Skeletal muscle cell (primary cell): ENCODE results near the gene AKIRIN2.

Source experiments
- DNase-seq: peaks from one replicate; pipeline ENCODE4 v3.0.0-alpha.2; 2010; ENCODE audit warnings: low read depth
- H3K4me3 ChIP-seq: 2 replicates; pipeline ENCODE4 v1.5.1; 2011; ENCODE audit warnings: low read depth, mild to moderate bottlenecking, control low read depth, low read length, moderate library complexity

AKIRIN2 gene

GRCh38 chr6:87701676-87702588 lies at the start of gene AKIRIN2:
Gene AKIRIN2, minus strand, starts transcription at chr6:87702233. Its CDS starts 549 bp downstream, at chr6:87701684.
- H3K4me3 ChIP-seq = peak within 1 kb of the TSS; percentile 95
- DNase-seq = peak; percentile 98

- no peak for DNase-seq
Measured at GRCh38 chr6:87747646-87748045, 45.6 kb upstream of the AKIRIN2 start.

GRCh38 chr6:87745966-87746721 lies 44.1 kb upstream of the AKIRIN2 start:
- H3K4me3 ChIP-seq = no peak overlapping the region
- DNase-seq = no peak

More at GRCh38 chr6:87747646-87748045, 45.6 kb upstream of the AKIRIN2 start:
- H3K4me3 ChIP-seq = no peak overlapping the region

- DNase-seq = no peak
- no peak overlapping the region for H3K4me3 ChIP-seq
Measured at GRCh38 chr6:87743454-87743853, 41.4 kb upstream of the AKIRIN2 start.

GRCh38 chr6:87742106-87742505 lies 40.1 kb upstream of the AKIRIN2 start:
- DNase-seq = no peak
- no peak overlapping the region for H3K4me3 ChIP-seq

GRCh38 chr6:87741001-87741650 lies 39.1 kb upstream of the AKIRIN2 start:
- H3K4me3 ChIP-seq = no peak overlapping the region
- DNase-seq = no peak

- no peak for DNase-seq
- H3K4me3 ChIP-seq = no peak overlapping the region
Measured at GRCh38 chr6:87738744-87739143, 36.7 kb upstream of the AKIRIN2 start.

GRCh38 chr6:87738000-87738399 lies 36.0 kb upstream of the AKIRIN2 start:
- no peak overlapping the region for H3K4me3 ChIP-seq
- no peak for DNase-seq

GRCh38 chr6:87736809-87737540 lies 34.9 kb upstream of the AKIRIN2 start:
- H3K4me3 ChIP-seq = no peak overlapping the region
- DNase-seq = no peak

- peak; percentile 95 for DNase-seq
- no peak overlapping the region for H3K4me3 ChIP-seq
Measured at GRCh38 chr6:87731818-87732661, 30.0 kb upstream of the AKIRIN2 start.

GRCh38 chr6:87731080-87731479 lies 29.0 kb upstream of the AKIRIN2 start:
- DNase-seq = no peak
- no peak overlapping the region for H3K4me3 ChIP-seq

GRCh38 chr6:87729965-87730719 lies 28.1 kb upstream of the AKIRIN2 start:
- no peak overlapping the region for H3K4me3 ChIP-seq
- no peak for DNase-seq

GRCh38 chr6:87728706-87729105 lies 26.7 kb upstream of the AKIRIN2 start:
- DNase-seq = no peak
- H3K4me3 ChIP-seq = no peak overlapping the region

GRCh38 chr6:87724983-87725811 lies 23.2 kb upstream of the AKIRIN2 start:
- no peak overlapping the region for H3K4me3 ChIP-seq
- no peak for DNase-seq

GRCh38 chr6:87723170-87724078 lies 21.4 kb upstream of the AKIRIN2 start:
- no peak overlapping the region for H3K4me3 ChIP-seq
- peak; percentile 85 for DNase-seq

- DNase-seq = no peak
- no peak overlapping the region for H3K4me3 ChIP-seq
Measured at GRCh38 chr6:87722540-87723169, 20.6 kb upstream of the AKIRIN2 start.
